Hepatocyte (in vitro differentiated cells): Measurements from ENCODE around the gene CKAP5. TPM values are rescaled to one million over a fixed set of nuclear protein-coding genes. Genes with fewer than 3 reads are reported as not detected.
"Not testable (repeated sequence)": the region's sequence is repeated elsewhere in the genome, so short reads cannot be mapped to it uniquely, and the experiment has no call there.

Experiments
- DNase-seq: peaks from one replicate; pipeline ENCODE4 v3.0.0-alpha.2; 2016; ENCODE audit warnings: low spot score
- H2AFZ ChIP-seq: fragments of 200-600 bp; sonication (generic); 2 replicates; pipeline ENCODE4 v1.6.0; 2016; ENCODE audit warnings: antibody characterized with exemption, mild to moderate bottlenecking
- H3K27ac ChIP-seq: fragments of 200-600 bp; sonication (generic); 2 replicates; pipeline ENCODE4 v1.5.1; 2016; ENCODE audit warnings: mild to moderate bottlenecking
- H3K27me3 ChIP-seq: fragments of 200-600 bp; sonication (generic); 2 replicates; pipeline ENCODE4 v1.6.1; 2016
- H3K36me3 ChIP-seq: fragments of 200-600 bp; sonication (generic); replicated peaks from 2 replicates; pipeline ENCODE4 v1.5.1; 2016; ENCODE audit warnings: low read depth; ENCODE audit not compliant: insufficient read depth
- H3K4me1 ChIP-seq: fragments of 200-600 bp; sonication (generic); 2 replicates; pipeline ENCODE4 v1.5.1; 2016; ENCODE audit warnings: mild to moderate bottlenecking, moderate library complexity; ENCODE audit not compliant: insufficient read depth
- H3K4me2 ChIP-seq: fragments of 200-600 bp; sonication (generic); 2 replicates; pipeline ENCODE4 v1.6.0; 2016
- H3K4me3 ChIP-seq: fragments of 200-600 bp; sonication (generic); 2 replicates; pipeline ENCODE4 v1.5.1; 2016; ENCODE audit warnings: mild to moderate bottlenecking
- H3K79me2 ChIP-seq: fragments of 200-600 bp; sonication (generic); 2 replicates; pipeline ENCODE4 v1.6.0; 2017; ENCODE audit warnings: mild to moderate bottlenecking
- H3K9me2 ChIP-seq: fragments of 200-600 bp; sonication (generic); replicated peaks from 2 replicates; pipeline ENCODE4 v1.6.0; 2017; ENCODE audit warnings: mild to moderate bottlenecking; ENCODE audit not compliant: insufficient read depth
- H3K9me3 ChIP-seq: fragments of 200-600 bp; sonication (generic); 2 replicates; pipeline ENCODE4 v1.5.1; 2016; ENCODE audit warnings: low read depth, mild to moderate bottlenecking
- H4K20me1 ChIP-seq: fragments of 200-600 bp; sonication (generic); 2 replicates; pipeline ENCODE4 v1.6.0; 2016; ENCODE audit warnings: mild to moderate bottlenecking; ENCODE audit not compliant: insufficient read depth, poor library complexity, severe bottlenecking
- EZH2 ChIP-seq: fragments of 200-600 bp; sonication (generic); IDR thresholded peaks from 2 replicates; pipeline ENCODE4 v1.6.1; 2016; ENCODE audit warnings: antibody characterized with exemption, mild to moderate bottlenecking, borderline replicate concordance
- EZH2phosphoT487 ChIP-seq: fragments of 200-600 bp; sonication (generic); IDR thresholded peaks from one replicate; pipeline ENCODE4 v1.6.1; 2018; ENCODE audit warnings: antibody characterized with exemption, mild to moderate bottlenecking, low read depth, moderate library complexity; ENCODE audit not compliant: unreplicated experiment, severe bottlenecking
- WGBS: methylation state at CpG from one replicate; pipeline ENCODE4 v1.1.6; 2016; ENCODE audit warnings: low lambda C conversion rate; ENCODE audit errors: missing lambda C conversion rate; 5-methylcytosine and 5-hydroxymethylcytosine counted together
- polyA plus RNA-seq: library from polyadenylated mRNA; unstranded; fragments of >200 nt; fragmentation: Nextera tagmentation; extraction: Ambion mirVana; gene quantifications from 2 replicates; pipeline ENCODE4 v1.2.1, GENCODE V29; 2016
- total RNA-seq: library from RNA; depleted of rRNA; stranded (reverse); fragments of >200 nt; gene quantifications from 2 replicates; pipeline ENCODE4 v1.2.3, GENCODE V29; 2014
- TF ChIP-seq, protein P1 (sequence below): fragments of 200-600 bp; sonication (generic); IDR thresholded peaks from 2 replicates; pipeline ENCODE4 v1.5.1; 2016; ENCODE audit warnings: antibody characterized with exemption, mild to moderate bottlenecking; ENCODE audit not compliant: poor library complexity

Gene CKAP5
- total and polyA plus RNA-seq, 2 experiments from 2014 or later: 23.7 to 53.3 TPM

DNA sequence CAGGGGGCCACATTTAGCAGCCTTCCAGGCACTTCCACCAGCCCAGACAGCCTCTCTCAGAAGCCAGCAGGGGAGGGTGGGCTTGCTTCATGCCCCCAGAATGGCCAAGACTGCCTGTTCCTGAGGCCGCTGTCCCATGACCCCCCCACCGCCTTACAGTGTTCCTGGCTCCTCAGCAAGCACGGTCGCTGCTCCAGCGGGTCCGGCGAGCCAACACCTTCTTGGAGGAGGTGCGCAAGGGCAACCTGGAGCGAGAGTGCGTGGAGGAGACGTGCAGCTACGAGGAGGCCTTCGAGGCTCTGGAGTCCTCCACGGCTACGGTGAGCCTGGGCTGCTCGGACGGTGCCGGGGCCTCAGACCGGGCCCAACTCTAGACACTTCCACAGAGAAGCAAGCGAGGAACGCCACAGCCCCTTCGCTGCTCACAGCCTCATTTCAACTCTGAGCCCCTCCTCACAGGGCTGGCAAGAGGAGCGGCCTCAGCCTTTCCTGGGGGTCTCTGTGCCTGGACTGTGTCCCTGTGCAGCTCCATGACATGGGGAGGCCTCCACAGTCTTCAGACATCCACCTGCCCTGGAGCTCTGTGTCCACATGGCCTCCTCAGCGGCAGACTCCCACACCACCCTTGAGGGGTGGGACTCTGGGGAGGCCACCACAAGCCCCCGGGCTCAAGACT is 126.4 kb downstream of the CKAP5 start:
- Histone ChIP-seq H3K36me3 (no peaks in the 10 kb centered on the region), H3K9me3 (no peaks in the 10 kb centered on the region), H3K4me2 (no peak overlapping the region), H3K79me2 (no peaks in the 10 kb centered on the region), H3K27ac (peak overlapping the region; percentile 34), H3K4me1 (no peaks in the 10 kb centered on the region), H3K27me3 (no peaks in the 10 kb centered on the region), H4K20me1 (no peaks in the 10 kb centered on the region), H3K9me2 (no peaks in the 10 kb centered on the region), H3K4me3 (no peak overlapping the region), H2AFZ (no peak overlapping the region)
- no peak for TF ChIP-seq EZH2phosphoT487
- TF ChIP-seq, protein P1, sequence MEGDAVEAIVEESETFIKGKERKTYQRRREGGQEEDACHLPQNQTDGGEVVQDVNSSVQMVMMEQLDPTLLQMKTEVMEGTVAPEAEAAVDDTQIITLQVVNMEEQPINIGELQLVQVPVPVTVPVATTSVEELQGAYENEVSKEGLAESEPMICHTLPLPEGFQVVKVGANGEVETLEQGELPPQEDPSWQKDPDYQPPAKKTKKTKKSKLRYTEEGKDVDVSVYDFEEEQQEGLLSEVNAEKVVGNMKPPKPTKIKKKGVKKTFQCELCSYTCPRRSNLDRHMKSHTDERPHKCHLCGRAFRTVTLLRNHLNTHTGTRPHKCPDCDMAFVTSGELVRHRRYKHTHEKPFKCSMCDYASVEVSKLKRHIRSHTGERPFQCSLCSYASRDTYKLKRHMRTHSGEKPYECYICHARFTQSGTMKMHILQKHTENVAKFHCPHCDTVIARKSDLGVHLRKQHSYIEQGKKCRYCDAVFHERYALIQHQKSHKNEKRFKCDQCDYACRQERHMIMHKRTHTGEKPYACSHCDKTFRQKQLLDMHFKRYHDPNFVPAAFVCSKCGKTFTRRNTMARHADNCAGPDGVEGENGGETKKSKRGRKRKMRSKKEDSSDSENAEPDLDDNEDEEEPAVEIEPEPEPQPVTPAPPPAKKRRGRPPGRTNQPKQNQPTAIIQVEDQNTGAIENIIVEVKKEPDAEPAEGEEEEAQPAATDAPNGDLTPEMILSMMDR: no peak
- TF ChIP-seq EZH2: no peak
- 85% methylated on average over 25 of the region's 25 CpGs for WGBS
- no peak for DNase-seq

DNA sequence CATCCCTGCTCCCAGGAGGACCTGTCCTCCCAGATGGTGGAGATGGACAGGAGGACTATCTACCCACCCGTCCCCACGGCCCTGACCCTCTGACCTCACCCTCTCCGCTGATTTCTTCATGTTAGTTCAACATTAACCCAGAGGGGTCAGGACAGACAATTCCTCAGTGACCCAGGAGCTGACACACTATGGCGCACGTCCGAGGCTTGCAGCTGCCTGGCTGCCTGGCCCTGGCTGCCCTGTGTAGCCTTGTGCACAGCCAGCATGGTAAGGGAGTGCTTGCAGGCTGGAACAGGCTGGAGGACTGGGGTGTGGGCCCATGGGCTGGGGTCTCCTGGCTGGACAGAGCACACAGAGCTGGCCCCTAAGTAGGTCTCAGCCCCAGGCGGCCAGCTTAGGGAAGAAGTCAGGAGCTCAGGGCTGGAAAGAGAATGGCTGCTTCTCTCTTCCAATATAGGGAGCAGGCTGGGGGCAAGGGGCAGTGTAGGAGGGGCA is 127.0 kb downstream of the CKAP5 start, which contains the start of gene F2:
F2 (plus strand) TSS at position 166 of the 495 bp plus-strand sequence; CDS start at position 189, 23 bp downstream.
- peak within 1 kb of the TSS; percentile 5 for H2AFZ ChIP-seq
- DNase-seq: peak; percentile 34

DNA sequence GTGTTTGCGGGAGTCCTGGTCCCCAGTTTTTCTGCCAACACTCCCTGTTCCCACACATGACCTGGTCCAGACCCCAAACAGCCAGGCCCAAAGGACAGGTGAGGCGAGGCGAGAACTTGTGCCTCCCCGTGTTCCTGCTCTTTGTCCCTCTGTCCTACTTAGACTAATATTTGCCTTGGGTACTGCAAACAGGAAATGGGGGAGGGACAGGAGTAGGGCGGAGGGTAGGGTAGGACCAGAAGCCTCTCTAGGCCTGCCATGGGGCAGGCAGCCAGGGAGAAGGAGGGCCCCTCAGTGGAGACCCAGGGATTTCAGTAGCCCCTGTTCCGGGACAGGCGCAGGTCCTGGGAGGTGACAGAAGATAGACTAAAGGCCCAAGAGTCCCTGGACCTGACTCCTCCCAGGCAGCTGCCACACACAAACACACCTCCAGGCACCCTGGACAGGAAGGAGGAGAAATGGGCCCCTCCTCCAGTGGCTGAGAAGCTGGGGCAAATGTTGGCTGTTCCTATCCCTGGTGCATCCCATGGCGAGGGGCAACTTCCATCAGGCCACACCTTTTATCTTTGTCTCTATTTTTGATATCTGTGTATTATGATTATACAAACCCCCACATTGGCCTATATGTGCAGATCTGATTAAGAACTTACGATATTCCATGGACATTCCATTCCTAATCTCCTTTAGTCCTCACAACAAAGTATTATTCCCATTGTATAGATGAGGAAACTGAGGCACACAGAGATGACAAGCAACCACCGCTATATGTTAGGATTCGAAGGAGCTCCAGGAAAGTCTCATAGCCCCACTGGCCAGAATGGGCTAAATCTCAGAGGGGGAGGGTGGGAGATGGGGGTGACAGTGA is 127.7 kb downstream of the CKAP5 start:
- no peak overlapping the region for H3K4me3 ChIP-seq
- DNase-seq: peak; percentile 59
- H2AFZ ChIP-seq: peak overlapping the region; percentile 5
- no peaks in the 10 kb centered on the region for H4K20me1 ChIP-seq
- no peaks in the 10 kb centered on the region for H3K9me3 ChIP-seq
- H3K9me2 ChIP-seq: no peaks in the 10 kb centered on the region
- H3K27me3 ChIP-seq: no peaks in the 10 kb centered on the region
- no peaks in the 10 kb centered on the region for H3K36me3 ChIP-seq
- no peaks in the 10 kb centered on the region for H3K79me2 ChIP-seq
- peak overlapping the region; percentile 23 for H3K4me2 ChIP-seq
- 64% methylated on average over 11 of the region's 11 CpGs for WGBS
- TF ChIP-seq, protein P1: no peak
- TF ChIP-seq EZH2phosphoT487: no peak
- no peak for TF ChIP-seq EZH2
- H3K27ac ChIP-seq: peak overlapping the region; percentile 37
- no peaks in the 10 kb centered on the region for H3K4me1 ChIP-seq

More for the DNA sequence above, 127.0 kb downstream of the CKAP5 start, which contains the start of gene F2:
- no peaks in the 10 kb centered on the region for H3K9me3 ChIP-seq
- no peaks in the 10 kb centered on the region for H3K79me2 ChIP-seq
- WGBS: 76% methylated on average over 7 of the region's 7 CpGs
- H3K4me2 ChIP-seq: peak within 1 kb of the TSS; percentile 23
- H3K27ac ChIP-seq: peak within 1 kb of the TSS; percentile 37
- no peaks in the 10 kb centered on the region for H3K27me3 ChIP-seq
- no peaks in the 10 kb centered on the region for H3K9me2 ChIP-seq
- H3K36me3 ChIP-seq: no peaks in the 10 kb centered on the region
- no peaks in the 10 kb centered on the region for H4K20me1 ChIP-seq
- H3K4me1 ChIP-seq: no peaks in the 10 kb centered on the region
- H3K4me3 ChIP-seq: no peak within 1 kb of the TSS
- no peak for TF ChIP-seq EZH2
- TF ChIP-seq, protein P1: no peak
- no peak for TF ChIP-seq EZH2phosphoT487

DNA sequence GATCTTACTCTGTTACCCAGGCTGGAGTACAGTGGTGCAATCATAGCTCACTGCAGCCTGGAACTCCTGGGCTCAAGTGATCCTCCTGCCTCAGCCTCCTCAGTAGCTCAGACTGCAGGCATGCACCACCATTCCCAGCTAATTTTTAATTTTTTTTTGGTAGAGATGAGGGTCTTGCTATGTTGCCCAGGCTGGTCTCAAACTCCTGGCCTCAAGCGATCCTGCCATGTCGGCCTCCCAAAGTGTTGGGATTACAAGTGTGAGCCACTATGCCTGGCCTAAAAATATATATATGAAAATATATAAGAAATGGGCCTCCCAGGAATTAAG is 128.3 kb downstream of the CKAP5 start:
- DNase-seq, H3K36me3 ChIP-seq, H3K9me3 ChIP-seq, H3K27me3 ChIP-seq, H2AFZ ChIP-seq, H3K9me2 ChIP-seq, H3K4me1 ChIP-seq, H4K20me1 ChIP-seq, H3K79me2 ChIP-seq, H3K4me3 ChIP-seq, H3K4me2 ChIP-seq: not testable (repeated sequence)
- H3K27ac ChIP-seq: peak overlapping the region; percentile 37
- 92% methylated on average over 2 of the region's 2 CpGs for WGBS
